ENCODE data around the gene UQCC2. TPM values are rescaled to one million over a fixed set of nuclear protein-coding genes. Genes with fewer than 3 reads are reported as not detected.

UQCC2 gene
- total RNA-seq, 1 experiment from 2014 or later: 48.9 TPM

- no peaks in the 10 kb centered on the region for H3K9me2 ChIP-seq (replicated peaks; ENCODE audit: insufficient read depth, low read length)
- H4K20me1 ChIP-seq (ENCODE audit: insufficient read depth, low read depth, low read length): no peaks in the 10 kb centered on the region
- no peaks in the 10 kb centered on the region for H3K4me1 ChIP-seq (ENCODE audit: low read length)
- DNase-seq: no peak
- H3K4me3 ChIP-seq (ENCODE audit: low read length): no peak overlapping the region
- no peaks in the 10 kb centered on the region for H3K36me3 ChIP-seq (ENCODE audit: insufficient read depth, low read length)
- H3K27ac ChIP-seq (ENCODE audit: low read length): no peak overlapping the region
- H3K27me3 ChIP-seq (ENCODE audit: low read length): no peaks in the 10 kb centered on the region
- no peak overlapping the region for H3K9ac ChIP-seq (ENCODE audit: low read length)
- H3K4me2 ChIP-seq (ENCODE audit: low read depth, low read length, poor library complexity, severe bottlenecking): no peak overlapping the region
- no peak overlapping the region for H2AFZ ChIP-seq (ENCODE audit: low read length)
- H3K79me2 ChIP-seq (ENCODE audit: low read length): no peaks in the 10 kb centered on the region
- H3K9me3 ChIP-seq (ENCODE audit: low read length): no peaks in the 10 kb centered on the region
Measured at GRCh38 chr6:33679761-33680160, 31.7 kb downstream of the UQCC2 start.

- H2AFZ ChIP-seq (ENCODE audit: low read length): no peak overlapping the region
- H3K4me3 ChIP-seq (ENCODE audit: low read length): no peak overlapping the region
- no peaks in the 10 kb centered on the region for H3K9me2 ChIP-seq (replicated peaks; ENCODE audit: insufficient read depth, low read length)
- no peaks in the 10 kb centered on the region for H3K9me3 ChIP-seq (ENCODE audit: low read length)
- no peaks in the 10 kb centered on the region for H3K79me2 ChIP-seq (ENCODE audit: low read length)
- no peaks in the 10 kb centered on the region for H3K27me3 ChIP-seq (ENCODE audit: low read length)
- no peak overlapping the region for H3K9ac ChIP-seq (ENCODE audit: low read length)
- no peak overlapping the region for H3K27ac ChIP-seq (ENCODE audit: low read length)
- no peak for DNase-seq
- no peaks in the 10 kb centered on the region for H3K36me3 ChIP-seq (ENCODE audit: insufficient read depth, low read length)
- H3K4me1 ChIP-seq (ENCODE audit: low read length): no peaks in the 10 kb centered on the region
- H4K20me1 ChIP-seq (ENCODE audit: insufficient read depth, low read depth, low read length): no peaks in the 10 kb centered on the region
- H3K4me2 ChIP-seq (ENCODE audit: low read depth, low read length, poor library complexity, severe bottlenecking): no peak overlapping the region
Measured at GRCh38 chr6:33678932-33679490, 32.5 kb downstream of the UQCC2 start.

- Histone ChIP-seq H4K20me1 (ENCODE audit: insufficient read depth, low read depth, low read length) (no peaks in the 10 kb centered on the region), H3K9me2 (replicated peaks; ENCODE audit: insufficient read depth, low read length) (no peaks in the 10 kb centered on the region), H3K27ac (ENCODE audit: low read length) (no peak overlapping the region), H3K4me3 (ENCODE audit: low read length) (no peak overlapping the region), H3K79me2 (ENCODE audit: low read length) (no peaks in the 10 kb centered on the region), H3K9me3 (ENCODE audit: low read length) (no peaks in the 10 kb centered on the region), H3K4me1 (ENCODE audit: low read length) (no peaks in the 10 kb centered on the region), H3K4me2 (ENCODE audit: low read depth, low read length, poor library complexity, severe bottlenecking) (no peak overlapping the region), H3K36me3 (ENCODE audit: insufficient read depth, low read length) (no peaks in the 10 kb centered on the region), H2AFZ (ENCODE audit: low read length) (no peak overlapping the region), H3K27me3 (ENCODE audit: low read length) (no peaks in the 10 kb centered on the region), H3K9ac (ENCODE audit: low read length) (no peak overlapping the region)
- no peak for DNase-seq
Measured at GRCh38 chr6:33678233-33678931, 33.1 kb downstream of the UQCC2 start.

GRCh38 chr6:33677689-33678088, 33.8 kb downstream of the UQCC2 start:
- H3K27me3 ChIP-seq (ENCODE audit: low read length): no peaks in the 10 kb centered on the region
- no peaks in the 10 kb centered on the region for H3K4me1 ChIP-seq (ENCODE audit: low read length)
- H2AFZ ChIP-seq (ENCODE audit: low read length): no peak overlapping the region
- H3K9me2 ChIP-seq (replicated peaks; ENCODE audit: insufficient read depth, low read length): no peaks in the 10 kb centered on the region
- no peaks in the 10 kb centered on the region for H4K20me1 ChIP-seq (ENCODE audit: insufficient read depth, low read depth, low read length)
- no peak overlapping the region for H3K4me3 ChIP-seq (ENCODE audit: low read length)
- H3K4me2 ChIP-seq (ENCODE audit: low read depth, low read length, poor library complexity, severe bottlenecking): no peak overlapping the region
- H3K36me3 ChIP-seq (ENCODE audit: insufficient read depth, low read length): no peaks in the 10 kb centered on the region
- H3K9ac ChIP-seq (ENCODE audit: low read length): no peak overlapping the region
- H3K79me2 ChIP-seq (ENCODE audit: low read length): no peaks in the 10 kb centered on the region
- no peak for DNase-seq
- no peak overlapping the region for H3K27ac ChIP-seq (ENCODE audit: low read length)
- H3K9me3 ChIP-seq (ENCODE audit: low read length): no peaks in the 10 kb centered on the region

GRCh38 chr6:33677143-33677660, 34.3 kb downstream of the UQCC2 start:
- H3K4me3 ChIP-seq (ENCODE audit: low read length): no peak overlapping the region
- H3K79me2 ChIP-seq (ENCODE audit: low read length): no peaks in the 10 kb centered on the region
- H3K9ac ChIP-seq (ENCODE audit: low read length): no peak overlapping the region
- no peaks in the 10 kb centered on the region for H3K9me2 ChIP-seq (replicated peaks; ENCODE audit: insufficient read depth, low read length)
- no peak overlapping the region for H2AFZ ChIP-seq (ENCODE audit: low read length)
- no peak overlapping the region for H3K27ac ChIP-seq (ENCODE audit: low read length)
- H4K20me1 ChIP-seq (ENCODE audit: insufficient read depth, low read depth, low read length): no peaks in the 10 kb centered on the region
- H3K4me1 ChIP-seq (ENCODE audit: low read length): no peaks in the 10 kb centered on the region
- H3K27me3 ChIP-seq (ENCODE audit: low read length): no peaks in the 10 kb centered on the region
- no peak overlapping the region for H3K4me2 ChIP-seq (ENCODE audit: low read depth, low read length, poor library complexity, severe bottlenecking)
- no peaks in the 10 kb centered on the region for H3K36me3 ChIP-seq (ENCODE audit: insufficient read depth, low read length)
- DNase-seq: no peak
- H3K9me3 ChIP-seq (ENCODE audit: low read length): no peaks in the 10 kb centered on the region

GRCh38 chr6:33676416-33677142, 34.9 kb downstream of the UQCC2 start:
- Histone ChIP-seq H3K9ac (ENCODE audit: low read length) (no peak overlapping the region), H3K79me2 (ENCODE audit: low read length) (no peaks in the 10 kb centered on the region), H3K36me3 (ENCODE audit: insufficient read depth, low read length) (no peaks in the 10 kb centered on the region)

GRCh38 chr6:33675968-33676367, 35.5 kb downstream of the UQCC2 start:
- no peak overlapping the region for H3K4me3 ChIP-seq (ENCODE audit: low read length)
- H3K4me2 ChIP-seq (ENCODE audit: low read depth, low read length, poor library complexity, severe bottlenecking): no peak overlapping the region
- H3K36me3 ChIP-seq (ENCODE audit: insufficient read depth, low read length): no peaks in the 10 kb centered on the region
- no peaks in the 10 kb centered on the region for H3K9me3 ChIP-seq (ENCODE audit: low read length)
- no peak overlapping the region for H2AFZ ChIP-seq (ENCODE audit: low read length)
- H3K9ac ChIP-seq (ENCODE audit: low read length): no peak overlapping the region
- no peaks in the 10 kb centered on the region for H3K9me2 ChIP-seq (replicated peaks; ENCODE audit: insufficient read depth, low read length)
- no peaks in the 10 kb centered on the region for H3K79me2 ChIP-seq (ENCODE audit: low read length)
- H4K20me1 ChIP-seq (ENCODE audit: insufficient read depth, low read depth, low read length): no peaks in the 10 kb centered on the region
- H3K4me1 ChIP-seq (ENCODE audit: low read length): no peaks in the 10 kb centered on the region
- H3K27ac ChIP-seq (ENCODE audit: low read length): no peak overlapping the region
- no peak for DNase-seq
- no peaks in the 10 kb centered on the region for H3K27me3 ChIP-seq (ENCODE audit: low read length)

More at GRCh38 chr6:33676416-33677142, 34.9 kb downstream of the UQCC2 start:
- H3K9me3 ChIP-seq (ENCODE audit: low read length): no peaks in the 10 kb centered on the region
- H3K4me1 ChIP-seq (ENCODE audit: low read length): no peaks in the 10 kb centered on the region
- H3K27ac ChIP-seq (ENCODE audit: low read length): no peak overlapping the region
- no peaks in the 10 kb centered on the region for H4K20me1 ChIP-seq (ENCODE audit: insufficient read depth, low read depth, low read length)
- H3K9me2 ChIP-seq (replicated peaks; ENCODE audit: insufficient read depth, low read length): no peaks in the 10 kb centered on the region
- no peak overlapping the region for H3K4me2 ChIP-seq (ENCODE audit: low read depth, low read length, poor library complexity, severe bottlenecking)
- DNase-seq: no peak
- H3K27me3 ChIP-seq (ENCODE audit: low read length): no peaks in the 10 kb centered on the region
- H3K4me3 ChIP-seq (ENCODE audit: low read length): no peak overlapping the region
- H2AFZ ChIP-seq (ENCODE audit: low read length): no peak overlapping the region

- H3K27ac ChIP-seq (ENCODE audit: low read length): no peak overlapping the region
- H3K9me2 ChIP-seq (replicated peaks; ENCODE audit: insufficient read depth, low read length): no peaks in the 10 kb centered on the region
- no peaks in the 10 kb centered on the region for H3K9me3 ChIP-seq (ENCODE audit: low read length)
- no peaks in the 10 kb centered on the region for H3K79me2 ChIP-seq (ENCODE audit: low read length)
- H3K9ac ChIP-seq (ENCODE audit: low read length): no peak overlapping the region
- no peak overlapping the region for H3K4me2 ChIP-seq (ENCODE audit: low read depth, low read length, poor library complexity, severe bottlenecking)
- no peaks in the 10 kb centered on the region for H3K4me1 ChIP-seq (ENCODE audit: low read length)
- H3K4me3 ChIP-seq (ENCODE audit: low read length): no peak overlapping the region
- H2AFZ ChIP-seq (ENCODE audit: low read length): no peak overlapping the region
- no peaks in the 10 kb centered on the region for H4K20me1 ChIP-seq (ENCODE audit: insufficient read depth, low read depth, low read length)
- H3K27me3 ChIP-seq (ENCODE audit: low read length): no peaks in the 10 kb centered on the region
- no peaks in the 10 kb centered on the region for H3K36me3 ChIP-seq (ENCODE audit: insufficient read depth, low read length)
- no peak for DNase-seq
Measured at GRCh38 chr6:33673851-33674250, 37.6 kb downstream of the UQCC2 start.

Data from Karpas-422 (cell line).